Panc1 (cell line): Measurements from ENCODE around the gene AMZ1. TPM values are rescaled to one million over a fixed set of nuclear protein-coding genes. Genes with fewer than 3 reads are reported as not detected.

Experiments used
- ATAC-seq: fragments of 200-7000 bp; cut with Tn5 transposase; 2 replicates; pipeline ENCODE4 v1.9.1; 2020; ENCODE audit warnings: mild to moderate bottlenecking, moderate library complexity
- BruUV-seq: library from RNA; stranded (reverse); fragments of 400-500 nt; replicated peaks from 2 replicates; lab custom pipeline; 2021; lab: Mats Ljungman, UMichigan
- CTCF ChIA-PET: fragments of 300-600 bp; sonication (Branson Sonifier 250); formaldehyde crosslinking; loops from one replicate; lab custom pipeline; 2022; ENCODE audit warnings: antibody characterized with exemption; lab: Charles Lee
- POLR2A ChIA-PET: fragments of 300-600 bp; sonication (Branson Sonifier 250); formaldehyde crosslinking; loops from one replicate; lab custom pipeline; 2022; ENCODE audit warnings: antibody characterized with exemption; lab: Charles Lee
- DNase-seq: peaks from one replicate; pipeline ENCODE4 v3.0.0-alpha.2; 2010; ENCODE audit warnings: low read depth, low spot score
- H3K27ac ChIP-seq: 2 replicates; pipeline ENCODE4 v1.5.1; 2011; ENCODE audit warnings: mild to moderate bottlenecking, low read length, inconsistent platforms
- H3K27me3 ChIP-seq: fragments of 200-500 bp; sonication (Bioruptor generic); 2 replicates; pipeline ENCODE4 v1.6.0; 2014; ENCODE audit warnings: low read length, inconsistent platforms; ENCODE audit not compliant: control insufficient read depth, insufficient read depth
- H3K36me3 ChIP-seq: fragments of 200-500 bp; sonication (Bioruptor generic); 2 replicates; pipeline ENCODE4 v1.5.1; 2014; ENCODE audit warnings: inconsistent platforms, mild to moderate bottlenecking, low read length, moderate library complexity; ENCODE audit not compliant: control insufficient read depth, insufficient read depth
- H3K4me1 ChIP-seq: 2 replicates; pipeline ENCODE4 v1.5.1; 2011; ENCODE audit warnings: inconsistent platforms, mild to moderate bottlenecking, low read length, moderate library complexity; ENCODE audit not compliant: control insufficient read depth, insufficient read depth
- H3K4me3 ChIP-seq, 2 experiments: 2 replicates each; pipeline ENCODE4 v1.5.1; 2011 to 2012; ENCODE audit warnings: low read depth in 2 of 2, low read length in 2 of 2, mild to moderate bottlenecking in 2 of 2, inconsistent platforms in 1 of 2, moderate library complexity in 1 of 2
- H3K9me3 ChIP-seq: fragments of 200-500 bp; sonication (Bioruptor generic); 2 replicates; pipeline ENCODE4 v1.5.1; 2014; ENCODE audit warnings: low read depth, mild to moderate bottlenecking, inconsistent platforms, low read length, moderate library complexity; ENCODE audit not compliant: control insufficient read depth, insufficient read depth
- CTCF ChIP-seq: fragments of 450-650 bp; IDR thresholded peaks from 2 replicates; pipeline ENCODE4 v1.5.1; 2017; ENCODE audit warnings: mild to moderate bottlenecking
- POLR2AphosphoS5 ChIP-seq: IDR thresholded peaks from 2 replicates; pipeline ENCODE4 v1.6.1; 2012; ENCODE audit warnings: mild to moderate bottlenecking, low read depth, low read length, moderate library complexity
- REST ChIP-seq, 2 experiments: IDR thresholded peaks; 2 replicates each; pipeline ENCODE4 v1.6.1; 2011 to 2012; ENCODE audit warnings: low read depth in 2 of 2, control low read depth in 1 of 2, low read length in 1 of 2, mild to moderate bottlenecking in 1 of 2, moderate library complexity in 1 of 2; ENCODE audit not compliant: insufficient read depth in 1 of 2
- SIN3A ChIP-seq: IDR thresholded peaks from 2 replicates; pipeline ENCODE4 v1.6.1; 2012; ENCODE audit warnings: low read depth, mild to moderate bottlenecking, low read length, moderate library complexity, borderline replicate concordance; ENCODE audit not compliant: insufficient read depth
- TCF7L2 ChIP-seq: IDR thresholded peaks from 2 replicates; pipeline ENCODE4 v1.6.1; 2011; ENCODE audit warnings: mild to moderate bottlenecking, low read depth, low read length, inconsistent platforms
- in situ Hi-C: cut with HindIII; loops from 2 replicates; pipeline ENCODE4 v1.10.0; 2016; ENCODE audit warnings: low sequenced_read_pairs, low pct_unique_long_range_greater_than_20kb
- intact Hi-C: fragments of 100-400 bp; cut with micrococcal nuclease; formaldehyde crosslinking; loops from one replicate; pipeline ENCODE4 v1.10.0; 2022; ENCODE audit not compliant: unreplicated experiment
- total RNA-seq: library from RNA; stranded (reverse); gene quantifications from one replicate; pipeline ENCODE4 v1.2.1, GENCODE V29; 2021; ENCODE audit not compliant: unreplicated experiment

AMZ1 gene
- total RNA-seq, 1 experiment from 2014 or later = 0.57 TPM

- in situ Hi-C loops = no loop called here
- ATAC-seq (no peak), DNase-seq (no peak)
- H3K4me1 ChIP-seq = peaks cover 6% of the 10 kb centered on the region
- peaks cover 2% of the 10 kb centered on the region; the same call in 1 of the 2 replicates for H3K36me3 ChIP-seq
- H3K9me3 ChIP-seq = no peaks in the 10 kb centered on the region
- POLR2A ChIA-PET = interaction anchor here (0.6 kb wide), 1 partner anchor 20 kb away, joined by 7 read pairs; no protein-coding TSS in a partner anchor
- BruUV-seq = no TSS peak
- CTCF ChIA-PET = interaction anchor here (0.5 to 1.0 kb wide), 4 partner anchors 18 to 144 kb away, joined by 3 to 11 read pairs (median 3); no protein-coding TSS in a partner anchor
- no peak overlapping the region for H3K4me3 ChIP-seq
- no peak overlapping the region for H3K27ac ChIP-seq
- TF ChIP-seq TCF7L2 (no peak), SIN3A (no peak), REST (IDR thresholded peaks at IDR 0.05; ENCODE audit: insufficient read depth in 1 of 2, low read depth in 2 of 2, low read length in 1 of 2) (no peak), POLR2AphosphoS5 (no peak), CTCF (no peak)
- intact Hi-C loops = no loop called here
- H3K27me3 ChIP-seq = no peaks in the 10 kb centered on the region
These were observed 36.7 kb upstream of the AMZ1 start for GRCh38 chr7:2651336-2651735.

GRCh38 chr7:2651847-2652735 is 35.9 kb upstream of the AMZ1 start:
- in situ Hi-C loops (no loop called here), intact Hi-C loops (no loop called here)
- BruUV-seq = no TSS peak
- TF ChIP-seq SIN3A (no peak), TCF7L2 (no peak), POLR2AphosphoS5 (no peak), REST (IDR thresholded peaks at IDR 0.05; ENCODE audit: insufficient read depth in 1 of 2, low read depth in 2 of 2, low read length in 1 of 2) (no peak), CTCF (no peak)
- Histone ChIP-seq H3K9me3 (no peaks in the 10 kb centered on the region), H3K4me3 (no peak overlapping the region), H3K36me3 (peaks cover 5% of the 10 kb centered on the region; the same call in 1 of the 2 replicates), H3K4me1 (peaks cover 3% of the 10 kb centered on the region; the same call in 1 of the 2 replicates), H3K27ac (no peak overlapping the region), H3K27me3 (no peaks in the 10 kb centered on the region)
- POLR2A ChIA-PET = no interaction called here
- no peak for ATAC-seq
- CTCF ChIA-PET = interaction anchor here (0.6 to 1.0 kb wide), 3 partner anchors 21 to 145 kb away, joined by 3 to 11 read pairs (median 3); no protein-coding TSS in a partner anchor
- no peak for DNase-seq
